ENCODE data around the gene RNF183. TPM values are rescaled to one million over a fixed set of nuclear protein-coding genes. Genes with fewer than 3 reads are reported as not detected.
"Not testable (repeated sequence)": the region's sequence is repeated elsewhere in the genome, so short reads cannot be mapped to it uniquely, and the experiment has no call there.

RNF183 gene
- total and polyA plus RNA-seq, 9 of the 15 experiments (the other 6 are each of a cell fraction or from before 2014, with no cell fraction given): 0.04 to 2.0 (median 0.16) TPM; not detected in 5

DNA sequence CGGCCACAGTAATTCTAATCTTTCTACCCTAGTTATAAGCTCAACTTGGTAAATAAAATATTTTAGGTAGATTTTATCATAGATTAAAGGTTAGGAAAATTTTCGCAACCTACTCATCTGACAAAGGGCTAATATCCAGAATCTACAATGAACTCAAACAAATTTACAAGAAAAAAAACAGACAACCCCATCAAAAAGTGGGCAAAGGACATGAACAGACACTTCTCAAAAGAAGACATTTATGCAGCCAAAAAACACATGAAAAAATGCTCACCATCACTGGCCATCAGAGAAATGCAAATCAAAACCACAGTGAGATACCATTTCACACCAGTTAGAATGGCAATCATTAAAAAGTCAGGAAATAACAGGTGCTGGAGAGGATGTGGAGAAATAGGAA lies 53.5 kb downstream of the RNF183 start:
- H3K9me1 ChIP-seq (ENCODE audit: control insufficient read depth, insufficient read depth, low read length); H3K9ac ChIP-seq (ENCODE audit: insufficient read depth in 1 of 2, low read depth in 2 of 2, low read length in 2 of 2); H3K4me1 ChIP-seq (replicated peaks in 1 of 2; ENCODE audit: control insufficient read depth in 2 of 2, insufficient read depth in 2 of 2, low read length in 2 of 2); FAIRE-seq; H2AFZ ChIP-seq (ENCODE audit: low read depth, low read length); H3K27me3 ChIP-seq (ENCODE audit: control insufficient read depth in 2 of 2, insufficient read depth in 2 of 2, low read length in 2 of 2); H3K4me3 ChIP-seq; intact Hi-C loops (cut with micrococcal nuclease); H4K20me1 ChIP-seq (replicated peaks; ENCODE audit: control insufficient read depth, insufficient read depth, low read length); BruUV-seq (replicated peaks); H3K36me3 ChIP-seq (ENCODE audit: control insufficient read depth, insufficient read depth, low read length); H3K4me2 ChIP-seq (ENCODE audit: insufficient read depth, low read length); H3K9me3 ChIP-seq (replicated peaks; ENCODE audit: control insufficient read depth, insufficient read depth, low read depth, low read length); H3K27ac ChIP-seq (ENCODE audit: extremely low read depth, low read depth, low read length); POLR2A ChIA-PET; H3K79me2 ChIP-seq (ENCODE audit: control insufficient read depth, insufficient read depth, low read length); DNase-seq (ENCODE audit: extremely low read depth in 1 of 4, low spot score in 3 of 4); in situ Hi-C loops (cut with MboI); CTCF ChIA-PET (ENCODE audit: low intra/inter-chr PET ratio); ATAC-seq: not testable (repeated sequence)
- WGBS (ENCODE audit: insufficient coverage, low coverage, missing lambda C conversion rate): 83% methylated on average over 1 of the region's 2 CpGs
- TF ChIP-seq, protein P1, sequence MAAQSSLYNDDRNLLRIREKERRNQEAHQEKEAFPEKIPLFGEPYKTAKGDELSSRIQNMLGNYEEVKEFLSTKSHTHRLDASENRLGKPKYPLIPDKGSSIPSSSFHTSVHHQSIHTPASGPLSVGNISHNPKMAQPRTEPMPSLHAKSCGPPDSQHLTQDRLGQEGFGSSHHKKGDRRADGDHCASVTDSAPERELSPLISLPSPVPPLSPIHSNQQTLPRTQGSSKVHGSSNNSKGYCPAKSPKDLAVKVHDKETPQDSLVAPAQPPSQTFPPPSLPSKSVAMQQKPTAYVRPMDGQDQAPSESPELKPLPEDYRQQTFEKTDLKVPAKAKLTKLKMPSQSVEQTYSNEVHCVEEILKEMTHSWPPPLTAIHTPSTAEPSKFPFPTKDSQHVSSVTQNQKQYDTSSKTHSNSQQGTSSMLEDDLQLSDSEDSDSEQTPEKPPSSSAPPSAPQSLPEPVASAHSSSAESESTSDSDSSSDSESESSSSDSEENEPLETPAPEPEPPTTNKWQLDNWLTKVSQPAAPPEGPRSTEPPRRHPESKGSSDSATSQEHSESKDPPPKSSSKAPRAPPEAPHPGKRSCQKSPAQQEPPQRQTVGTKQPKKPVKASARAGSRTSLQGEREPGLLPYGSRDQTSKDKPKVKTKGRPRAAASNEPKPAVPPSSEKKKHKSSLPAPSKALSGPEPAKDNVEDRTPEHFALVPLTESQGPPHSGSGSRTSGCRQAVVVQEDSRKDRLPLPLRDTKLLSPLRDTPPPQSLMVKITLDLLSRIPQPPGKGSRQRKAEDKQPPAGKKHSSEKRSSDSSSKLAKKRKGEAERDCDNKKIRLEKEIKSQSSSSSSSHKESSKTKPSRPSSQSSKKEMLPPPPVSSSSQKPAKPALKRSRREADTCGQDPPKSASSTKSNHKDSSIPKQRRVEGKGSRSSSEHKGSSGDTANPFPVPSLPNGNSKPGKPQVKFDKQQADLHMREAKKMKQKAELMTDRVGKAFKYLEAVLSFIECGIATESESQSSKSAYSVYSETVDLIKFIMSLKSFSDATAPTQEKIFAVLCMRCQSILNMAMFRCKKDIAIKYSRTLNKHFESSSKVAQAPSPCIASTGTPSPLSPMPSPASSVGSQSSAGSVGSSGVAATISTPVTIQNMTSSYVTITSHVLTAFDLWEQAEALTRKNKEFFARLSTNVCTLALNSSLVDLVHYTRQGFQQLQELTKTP (IDR thresholded peaks at IDR 0.05; ENCODE audit: low read depth in 1 of 2, partially characterized antibody in 2 of 2): peak in 1 of 2 experiments; percentile 93
